GM19193 (cell line): ENCODE measurements around the gene CDH5.

ENCODE experiments used
- POLR2A ChIP-seq: IDR thresholded peaks from 4 replicates; pipeline ENCODE4 v1.6.1; 2011; ENCODE audit not compliant: insufficient read depth, insufficient read length; ENCODE audit errors: extremely low read depth

Gene CDH5

DNA sequence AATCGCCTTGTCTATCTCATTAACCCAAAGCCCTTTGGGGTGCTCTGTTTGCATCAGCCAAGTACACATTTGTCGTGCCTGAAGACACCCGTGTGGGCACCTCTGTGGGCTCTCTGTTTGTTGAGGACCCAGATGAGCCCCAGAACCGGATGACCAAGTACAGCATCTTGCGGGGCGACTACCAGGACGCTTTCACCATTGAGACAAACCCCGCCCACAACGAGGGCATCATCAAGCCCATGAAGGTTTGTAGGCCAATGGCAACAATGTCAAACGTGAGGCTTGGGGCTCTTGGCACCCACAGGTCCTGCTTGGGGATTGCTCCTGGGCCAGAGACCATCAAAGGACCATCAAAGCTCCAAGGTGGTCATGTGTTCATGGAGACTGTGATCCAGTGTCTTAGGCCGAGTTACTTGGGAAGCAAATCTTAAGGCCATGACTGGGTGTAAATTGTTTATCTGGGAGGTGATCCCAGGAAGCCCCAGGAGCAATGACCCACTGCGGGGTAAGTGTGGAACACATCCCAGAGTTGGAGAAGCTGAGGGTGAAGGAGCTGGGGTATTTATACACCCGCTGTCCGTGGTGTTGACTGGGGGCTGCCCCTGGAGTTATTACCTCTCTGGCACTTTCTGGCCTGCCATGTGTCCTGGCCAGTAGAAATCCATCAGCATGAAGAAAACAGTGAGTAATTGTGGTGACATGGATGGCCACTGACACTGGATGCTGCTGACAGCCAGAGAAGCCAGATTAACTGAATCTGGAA lies 24.0 kb downstream of the CDH5 start:
- TF ChIP-seq POLR2A, result no peak

DNA sequence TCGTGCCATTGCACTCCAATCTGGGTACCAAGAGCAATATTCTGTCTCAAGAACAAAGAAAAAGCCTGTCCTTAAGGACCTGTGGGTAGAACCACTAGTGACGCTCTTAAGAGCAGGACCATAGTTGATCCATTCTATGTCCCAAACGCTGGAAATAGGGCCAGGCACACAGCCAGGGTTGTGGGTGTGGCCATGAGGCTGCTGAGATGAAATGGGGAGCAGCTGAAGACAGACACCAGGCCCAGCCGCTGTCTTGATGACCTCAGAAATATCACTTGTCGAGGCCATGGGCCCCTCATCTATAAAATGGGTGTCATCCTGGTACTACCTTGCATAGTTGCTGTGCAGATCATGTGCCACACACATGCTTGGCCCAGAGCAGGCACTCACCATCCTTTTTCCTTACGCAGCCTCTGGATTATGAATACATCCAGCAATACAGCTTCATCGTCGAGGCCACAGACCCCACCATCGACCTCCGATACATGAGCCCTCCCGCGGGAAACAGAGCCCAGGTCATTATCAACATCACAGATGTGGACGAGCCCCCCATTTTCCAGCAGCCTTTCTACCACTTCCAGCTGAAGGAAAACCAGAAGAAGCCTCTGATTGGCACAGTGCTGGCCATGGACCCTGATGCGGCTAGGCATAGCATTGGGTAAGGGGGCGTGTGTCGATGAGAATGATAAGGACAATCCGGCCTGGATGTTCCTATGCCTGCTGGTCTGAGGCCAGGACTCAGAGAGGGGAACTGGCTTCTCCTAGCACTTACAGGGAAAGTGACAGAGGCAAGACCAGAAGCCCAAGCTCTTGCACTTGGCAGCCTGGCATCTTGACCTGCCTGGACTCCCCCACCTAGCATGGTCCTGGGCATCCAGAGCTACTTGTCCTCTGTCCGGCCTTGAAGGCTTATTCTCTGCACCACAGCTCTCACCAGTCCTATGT lies 25.5 kb downstream of the CDH5 start:
- TF ChIP-seq POLR2A, result no peak

DNA sequence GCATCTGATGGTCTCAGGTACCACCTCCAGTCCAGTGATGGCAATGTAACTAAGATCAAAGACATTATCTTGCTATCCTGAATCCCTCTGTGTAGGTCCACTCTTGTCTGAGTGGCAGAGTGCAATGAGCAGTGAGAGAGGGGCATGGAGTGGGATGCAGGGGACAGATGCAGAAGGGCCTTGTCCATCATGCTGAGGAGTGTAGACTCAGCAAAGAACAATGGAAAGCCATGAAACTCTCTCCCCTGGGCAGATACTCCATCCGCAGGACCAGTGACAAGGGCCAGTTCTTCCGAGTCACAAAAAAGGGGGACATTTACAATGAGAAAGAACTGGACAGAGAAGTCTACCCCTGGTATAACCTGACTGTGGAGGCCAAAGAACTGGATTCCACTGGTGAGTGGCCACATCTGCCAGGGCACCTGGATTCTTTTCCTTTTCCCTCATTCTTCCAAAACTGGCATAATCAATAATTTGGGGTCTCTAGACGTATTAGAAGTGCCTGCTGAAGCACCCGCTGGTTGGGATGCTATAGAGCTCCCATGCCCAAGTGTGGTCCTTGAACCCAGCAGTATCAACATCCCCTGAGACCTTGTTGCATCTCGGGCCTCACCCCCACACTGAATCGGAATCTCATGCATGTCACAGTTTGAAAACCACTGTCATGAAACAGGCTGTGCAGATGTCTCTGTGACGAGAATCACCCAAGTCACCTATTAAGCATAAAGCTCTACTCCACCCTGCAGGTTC lies 29.5 kb downstream of the CDH5 start:
- no peak for TF ChIP-seq POLR2A

DNA sequence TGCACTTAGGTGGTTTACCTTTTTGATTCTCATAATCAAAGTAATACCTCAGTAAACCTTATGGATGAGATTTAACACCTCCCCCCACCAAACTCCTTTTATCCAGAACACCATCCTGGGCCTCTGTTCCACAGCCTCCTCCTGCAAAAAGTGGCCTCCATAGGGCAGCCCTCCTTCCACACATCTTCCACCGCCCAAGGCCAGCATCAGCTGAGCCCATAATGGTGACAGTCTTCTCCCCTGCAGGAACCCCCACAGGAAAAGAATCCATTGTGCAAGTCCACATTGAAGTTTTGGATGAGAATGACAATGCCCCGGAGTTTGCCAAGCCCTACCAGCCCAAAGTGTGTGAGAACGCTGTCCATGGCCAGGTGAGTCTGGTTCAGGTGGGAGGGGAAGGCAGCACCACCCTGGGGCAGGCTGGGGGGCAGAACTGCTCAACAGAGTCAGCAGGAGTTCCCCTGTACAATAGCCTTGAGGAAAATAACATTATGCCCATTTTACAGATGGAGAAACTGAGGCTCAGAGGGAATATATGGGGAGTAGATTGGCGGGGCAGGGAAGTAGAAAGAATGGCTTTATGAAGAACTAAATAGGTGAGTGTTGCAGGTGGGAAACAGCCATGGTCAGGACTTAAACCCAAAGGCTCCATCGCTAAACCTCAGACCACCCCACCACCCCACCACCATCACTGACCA lies 31.4 kb downstream of the CDH5 start:
- TF ChIP-seq POLR2A, result no peak

DNA sequence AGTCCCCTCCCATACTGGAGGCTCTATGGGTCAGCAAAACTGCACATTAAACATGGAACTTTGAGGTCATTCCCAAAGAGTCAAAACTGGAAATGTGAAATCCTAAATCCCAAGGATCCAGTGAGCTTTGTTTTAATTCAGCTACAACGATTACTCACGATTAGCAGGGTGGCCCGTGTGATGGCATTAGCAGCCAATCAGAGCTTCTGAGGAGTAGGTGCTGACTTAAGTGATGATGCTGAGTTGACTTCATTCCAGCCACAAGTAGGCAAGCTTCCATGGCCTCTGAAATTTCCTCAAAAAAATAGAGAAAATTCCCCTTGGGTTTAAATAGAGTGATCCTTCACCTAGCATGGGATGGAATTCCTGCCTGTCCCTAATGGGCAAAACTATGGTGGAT lies 32.5 kb downstream of the CDH5 start:
- TF ChIP-seq POLR2A, result no peak

DNA sequence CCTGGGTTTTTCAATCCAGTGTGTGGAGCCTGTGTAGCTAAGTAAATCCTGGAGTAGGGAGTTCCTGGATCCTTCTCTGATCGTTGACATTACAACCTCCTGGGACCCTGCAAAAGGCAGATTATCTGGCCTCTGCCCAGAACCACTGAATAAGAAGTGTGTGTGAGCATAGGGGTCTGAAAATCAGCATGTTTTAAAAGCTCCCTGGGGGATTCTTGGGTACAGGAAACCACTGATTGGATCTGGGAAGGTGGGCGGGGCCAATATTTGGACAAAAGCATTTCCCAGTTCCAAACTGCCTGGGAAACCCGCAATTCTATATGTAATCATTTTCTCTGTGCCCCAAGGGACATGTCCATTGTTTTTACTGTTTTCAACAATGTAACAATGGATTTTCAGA lies 33.4 kb downstream of the CDH5 start:
- no peak for TF ChIP-seq POLR2A

DNA sequence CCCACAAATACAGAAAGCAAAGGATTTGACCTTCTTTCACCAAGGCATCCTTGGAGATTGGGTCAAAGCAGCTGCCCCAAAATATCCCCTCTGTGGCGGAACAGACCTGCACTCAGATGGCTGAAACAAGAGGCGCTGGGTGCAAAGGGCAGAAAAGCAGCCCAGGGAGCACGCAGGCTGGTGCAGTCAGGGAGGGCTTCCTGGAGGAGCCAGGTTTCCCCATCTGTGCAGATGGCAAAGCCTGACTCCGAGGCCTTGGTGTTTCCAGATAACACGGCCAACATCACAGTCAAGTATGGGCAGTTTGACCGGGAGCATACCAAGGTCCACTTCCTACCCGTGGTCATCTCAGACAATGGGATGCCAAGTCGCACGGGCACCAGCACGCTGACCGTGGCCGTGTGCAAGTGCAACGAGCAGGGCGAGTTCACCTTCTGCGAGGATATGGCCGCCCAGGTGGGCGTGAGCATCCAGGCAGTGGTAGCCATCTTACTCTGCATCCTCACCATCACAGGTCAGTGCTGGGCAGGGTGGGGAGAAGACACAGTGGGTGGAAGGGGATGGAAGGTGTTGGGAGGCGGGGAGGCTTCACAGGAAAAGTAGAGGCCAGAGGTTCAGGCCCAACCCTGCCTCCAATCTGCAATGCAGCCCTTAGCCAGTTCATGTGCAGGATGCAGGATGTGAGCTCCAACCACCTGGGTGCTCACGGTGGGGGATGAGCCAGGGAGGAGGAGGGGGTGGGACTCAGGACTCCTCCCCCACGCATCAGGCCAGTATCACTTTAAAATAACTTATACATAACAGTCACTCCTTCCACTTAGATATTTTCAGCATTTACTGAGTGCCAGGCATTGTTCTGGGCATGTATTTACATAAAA lies 34.3 kb downstream of the CDH5 start:
- TF ChIP-seq POLR2A, result no peak

DNA sequence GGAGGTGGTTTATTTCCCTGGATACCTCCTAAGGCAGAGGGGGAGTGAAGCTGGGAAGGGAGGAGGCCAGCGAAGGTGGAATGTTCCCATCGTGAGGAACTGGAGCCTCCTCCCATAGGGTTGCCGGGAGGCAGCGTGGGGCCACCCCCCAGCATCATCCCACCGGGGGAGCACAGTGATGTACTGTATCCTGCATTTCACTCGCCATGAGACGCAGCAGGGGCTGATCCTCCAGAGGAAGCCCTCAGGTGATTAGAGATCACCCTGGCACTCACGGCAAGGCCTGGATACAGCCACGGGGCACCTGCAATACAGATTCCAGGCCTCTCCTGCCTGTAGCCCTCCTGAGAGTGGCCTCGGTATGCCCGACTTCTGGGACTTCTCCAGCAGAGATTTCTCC lies 35.1 kb downstream of the CDH5 start:
- TF ChIP-seq POLR2A, result no peak

DNA sequence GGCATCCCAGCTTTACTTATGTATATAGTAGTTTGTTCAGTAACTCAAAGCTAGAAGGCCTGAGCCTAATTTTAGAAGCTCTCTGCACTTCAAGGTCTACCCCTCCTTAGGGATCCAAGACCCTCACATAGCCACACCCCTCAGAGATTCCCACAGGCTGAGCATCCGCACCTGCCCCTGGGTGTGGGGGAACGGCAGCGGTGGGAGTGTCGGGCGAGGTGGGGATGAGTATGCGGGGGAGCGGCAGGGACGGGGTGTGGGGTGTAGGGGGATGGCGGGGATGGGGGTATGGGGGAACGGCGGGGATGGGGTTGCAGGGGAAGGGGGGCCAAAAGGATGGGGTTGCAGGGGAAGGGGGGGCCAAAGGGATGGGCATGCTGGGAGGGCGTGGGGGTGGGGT lies 35.7 kb downstream of the CDH5 start:
- no peak for TF ChIP-seq POLR2A

DNA sequence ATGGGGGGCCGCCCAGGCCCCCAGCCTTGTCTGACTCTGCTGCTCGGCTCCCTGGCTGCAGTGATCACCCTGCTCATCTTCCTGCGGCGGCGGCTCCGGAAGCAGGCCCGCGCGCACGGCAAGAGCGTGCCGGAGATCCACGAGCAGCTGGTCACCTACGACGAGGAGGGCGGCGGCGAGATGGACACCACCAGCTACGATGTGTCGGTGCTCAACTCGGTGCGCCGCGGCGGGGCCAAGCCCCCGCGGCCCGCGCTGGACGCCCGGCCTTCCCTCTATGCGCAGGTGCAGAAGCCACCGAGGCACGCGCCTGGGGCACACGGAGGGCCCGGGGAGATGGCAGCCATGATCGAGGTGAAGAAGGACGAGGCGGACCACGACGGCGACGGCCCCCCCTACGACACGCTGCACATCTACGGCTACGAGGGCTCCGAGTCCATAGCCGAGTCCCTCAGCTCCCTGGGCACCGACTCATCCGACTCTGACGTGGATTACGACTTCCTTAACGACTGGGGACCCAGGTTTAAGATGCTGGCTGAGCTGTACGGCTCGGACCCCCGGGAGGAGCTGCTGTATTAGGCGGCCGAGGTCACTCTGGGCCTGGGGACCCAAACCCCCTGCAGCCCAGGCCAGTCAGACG lies 36.2 kb downstream of the CDH5 start:
- TF ChIP-seq POLR2A, result no peak

DNA sequence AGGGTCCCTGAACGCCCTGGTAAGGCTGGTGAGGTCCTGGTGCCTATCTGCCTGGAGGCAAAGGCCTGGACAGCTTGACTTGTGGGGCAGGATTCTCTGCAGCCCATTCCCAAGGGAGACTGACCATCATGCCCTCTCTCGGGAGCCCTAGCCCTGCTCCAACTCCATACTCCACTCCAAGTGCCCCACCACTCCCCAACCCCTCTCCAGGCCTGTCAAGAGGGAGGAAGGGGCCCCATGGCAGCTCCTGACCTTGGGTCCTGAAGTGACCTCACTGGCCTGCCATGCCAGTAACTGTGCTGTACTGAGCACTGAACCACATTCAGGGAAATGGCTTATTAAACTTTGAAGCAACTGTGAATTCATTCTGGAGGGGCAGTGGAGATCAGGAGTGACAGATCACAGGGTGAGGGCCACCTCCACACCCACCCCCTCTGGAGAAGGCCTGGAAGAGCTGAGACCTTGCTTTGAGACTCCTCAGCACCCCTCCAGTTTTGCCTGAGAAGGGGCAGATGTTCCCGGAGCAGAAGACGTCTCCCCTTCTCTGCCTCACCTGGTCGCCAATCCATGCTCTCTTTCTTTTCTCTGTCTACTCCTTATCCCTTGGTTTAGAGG lies 37.1 kb downstream of the CDH5 start:
- no peak for TF ChIP-seq POLR2A

DNA sequence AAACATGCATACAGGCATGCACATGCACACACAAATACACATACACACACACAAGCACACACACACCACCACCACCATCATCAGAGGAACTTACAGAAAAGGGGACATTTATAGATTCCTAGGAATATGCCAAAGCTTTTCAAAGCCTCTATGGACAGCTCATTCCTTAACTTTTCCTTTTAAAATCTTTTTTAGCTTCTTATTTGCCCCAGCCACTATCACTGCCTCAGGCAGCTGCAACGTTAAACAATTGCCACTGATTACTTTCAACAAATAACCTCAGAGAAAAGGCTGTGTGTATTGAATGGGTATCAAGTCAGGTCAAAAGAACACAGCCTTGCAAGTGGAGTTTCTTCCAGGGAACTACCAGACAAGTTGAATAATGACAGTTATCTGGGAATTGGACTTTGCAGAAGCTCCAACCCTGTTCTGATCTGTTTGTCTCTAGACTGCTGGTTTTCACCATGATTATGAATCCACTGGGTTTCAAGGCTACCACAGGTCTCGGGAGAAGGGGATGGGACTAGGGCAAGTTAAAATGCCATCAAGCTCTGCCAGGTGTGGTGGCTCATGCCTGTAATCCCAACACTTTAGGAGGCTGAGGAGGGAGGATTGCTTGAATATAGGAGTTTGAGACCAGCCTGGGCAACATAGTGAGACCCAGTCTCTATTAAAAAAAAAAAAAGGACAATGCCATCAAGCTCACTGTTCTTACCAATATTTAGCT lies 38.7 kb downstream of the CDH5 start:
- TF ChIP-seq POLR2A, result no peak
